Forelimb muscle (tissue), 1 donor: ENCODE data around the gene NFATC2. TPM values are rescaled to one million over a fixed set of nuclear protein-coding genes. Genes with fewer than 3 reads are reported as not detected.
"Not testable (repeated sequence)": the region's sequence is repeated elsewhere in the genome, so short reads cannot be mapped to it uniquely, and the experiment has no call there.

ENCODE experiments used
- DNase-seq: peaks from one replicate; pipeline ENCODE4 v3.0.0-alpha.2; 2013; ENCODE audit warnings: low read depth
- polyA plus RNA-seq: library from polyadenylated mRNA; unstranded; fragments of 120-200 nt; gene quantifications from one replicate; pipeline ENCODE4 v1.2.1, GENCODE V29; 2013; ENCODE audit not compliant: insufficient read length

The NFATC2 gene
- polyA plus RNA-seq, 1 donor: 4.0 TPM

GRCh38 chr20:51495291-51495690 lies 47.2 kb downstream of the NFATC2 start:
- no peak for DNase-seq

DNA sequence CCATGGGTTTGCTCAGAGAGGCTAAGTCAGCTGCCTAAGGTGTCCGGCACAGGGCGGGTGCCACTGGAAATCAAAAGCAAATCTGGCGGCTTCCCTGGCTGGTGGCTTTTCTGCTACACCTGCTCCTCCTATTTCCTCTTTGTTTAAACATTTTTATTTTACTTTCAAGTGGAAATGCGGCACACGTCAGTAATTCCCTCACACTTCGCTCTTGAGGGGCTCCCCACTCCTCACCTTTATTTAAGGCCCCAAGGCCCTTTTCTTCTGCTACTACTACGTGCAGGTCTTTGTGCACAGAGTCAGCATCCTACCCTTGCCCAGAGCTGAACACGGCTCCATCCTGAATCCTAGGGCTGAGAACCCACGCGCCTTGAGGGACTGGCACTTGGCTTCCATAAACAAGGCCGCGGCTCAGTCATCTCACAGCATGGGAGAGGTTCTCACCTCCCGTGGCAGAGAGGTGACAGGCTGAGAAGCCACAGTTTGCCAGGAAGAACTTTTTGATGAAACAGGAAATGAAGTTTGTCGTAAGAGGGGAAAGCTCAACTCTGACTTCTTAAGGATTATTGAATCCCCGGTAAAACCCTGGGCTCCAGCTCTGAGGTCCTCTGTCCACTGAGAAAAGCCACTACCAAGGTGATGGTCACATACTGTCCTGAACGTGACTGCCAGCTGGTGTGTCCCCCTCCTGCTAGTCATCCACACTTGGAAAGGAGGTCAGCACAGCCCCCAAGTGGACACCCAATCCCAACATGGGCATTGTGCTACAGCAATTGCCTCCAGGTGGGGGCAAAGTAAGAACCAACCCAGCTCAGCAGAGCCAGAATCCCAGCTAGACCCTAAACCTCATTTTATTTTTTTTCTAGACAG lies 48.0 kb downstream of the NFATC2 start:
- DNase-seq: no peak

- no peak for DNase-seq
Measured at GRCh38 chr20:51493346-51493791, 49.1 kb downstream of the NFATC2 start.

GRCh38 chr20:51492167-51493092 lies 50.1 kb downstream of the NFATC2 start:
- DNase-seq: no peak

DNA sequence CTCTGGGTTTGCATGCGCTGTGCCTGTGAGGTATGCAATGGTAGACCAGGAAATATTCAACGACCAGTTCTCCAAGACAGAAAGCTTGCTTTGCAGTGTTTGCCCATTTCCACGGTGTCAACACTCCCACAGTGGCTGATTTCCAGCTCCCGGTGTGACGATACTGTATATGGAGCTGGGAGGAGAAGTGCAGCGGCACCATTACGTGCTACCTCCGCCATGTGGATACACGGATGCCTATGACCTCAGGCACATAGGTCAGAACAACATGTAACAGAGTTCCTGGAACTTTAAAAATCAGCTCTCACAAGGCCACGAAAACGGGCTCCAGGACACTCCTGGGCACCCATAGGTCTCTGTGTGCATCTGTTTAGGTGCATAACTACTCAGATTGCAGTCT lies 51.1 kb downstream of the NFATC2 start:
- no peak for DNase-seq

GRCh38 chr20:51490635-51491034 lies 51.9 kb downstream of the NFATC2 start:
- DNase-seq: no peak

- DNase-seq: no peak
Measured at GRCh38 chr20:51489611-51490010, 52.9 kb downstream of the NFATC2 start.

- no peak for DNase-seq
Measured at GRCh38 chr20:51488331-51488730, 54.2 kb downstream of the NFATC2 start.

GRCh38 chr20:51487565-51488268 lies 54.8 kb downstream of the NFATC2 start:
- no peak for DNase-seq

GRCh38 chr20:51487076-51487475 lies 55.4 kb downstream of the NFATC2 start:
- no peak for DNase-seq

- no peak for DNase-seq
Measured at GRCh38 chr20:51486197-51487005, 56.1 kb downstream of the NFATC2 start.

DNA sequence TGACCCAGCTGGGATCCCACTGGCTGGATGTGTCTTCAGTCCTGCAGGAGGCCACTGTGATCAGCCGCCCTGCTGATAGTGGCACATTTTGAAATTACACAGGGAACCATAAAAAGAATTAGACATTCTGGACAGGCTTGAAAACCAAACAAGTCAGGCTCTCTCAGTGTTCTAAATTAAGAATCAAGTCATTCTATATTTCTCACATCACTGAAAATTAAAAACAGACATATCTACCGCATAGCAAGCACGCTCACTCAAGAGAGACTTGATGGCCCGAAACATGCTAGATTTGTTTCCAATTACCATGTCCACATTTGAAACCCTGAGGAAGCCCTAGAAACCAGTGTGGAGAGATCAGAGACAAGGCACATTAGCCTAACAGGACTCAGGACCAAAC lies 57.7 kb downstream of the NFATC2 start:
- no peak for DNase-seq

- no peak for DNase-seq
Measured at GRCh38 chr20:51484141-51484815, 58.2 kb downstream of the NFATC2 start.

DNA sequence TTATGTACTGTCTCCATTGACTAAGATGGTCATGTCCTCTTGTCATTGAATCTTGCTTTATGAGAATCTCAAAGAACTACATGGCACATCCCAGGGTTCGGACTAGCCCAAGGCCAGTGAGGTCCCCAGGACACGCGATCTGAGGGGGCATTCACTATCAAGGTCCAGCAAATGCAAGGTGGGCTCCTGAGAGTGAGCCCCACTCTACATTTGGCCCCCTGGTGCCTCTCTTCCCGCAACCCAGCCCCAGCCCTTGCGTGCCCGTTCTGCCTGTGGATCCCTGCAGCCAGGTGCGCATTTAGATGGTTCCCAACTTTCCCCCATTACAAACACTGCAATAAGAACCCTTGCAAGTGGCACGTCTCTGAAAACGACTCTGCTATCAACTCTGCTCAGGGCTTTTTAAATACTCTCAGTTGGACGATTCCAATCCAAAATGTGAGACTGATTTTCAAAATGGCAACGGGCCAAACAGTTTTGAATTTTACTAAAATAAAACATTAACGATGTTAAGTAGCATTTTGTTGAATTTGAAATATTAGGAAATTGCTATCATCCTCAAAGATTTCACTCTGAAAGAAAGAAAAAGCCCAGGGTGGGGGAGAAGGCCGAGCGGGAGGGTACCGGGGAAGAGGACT lies 59.6 kb downstream of the NFATC2 start:
- DNase-seq: no peak

DNA sequence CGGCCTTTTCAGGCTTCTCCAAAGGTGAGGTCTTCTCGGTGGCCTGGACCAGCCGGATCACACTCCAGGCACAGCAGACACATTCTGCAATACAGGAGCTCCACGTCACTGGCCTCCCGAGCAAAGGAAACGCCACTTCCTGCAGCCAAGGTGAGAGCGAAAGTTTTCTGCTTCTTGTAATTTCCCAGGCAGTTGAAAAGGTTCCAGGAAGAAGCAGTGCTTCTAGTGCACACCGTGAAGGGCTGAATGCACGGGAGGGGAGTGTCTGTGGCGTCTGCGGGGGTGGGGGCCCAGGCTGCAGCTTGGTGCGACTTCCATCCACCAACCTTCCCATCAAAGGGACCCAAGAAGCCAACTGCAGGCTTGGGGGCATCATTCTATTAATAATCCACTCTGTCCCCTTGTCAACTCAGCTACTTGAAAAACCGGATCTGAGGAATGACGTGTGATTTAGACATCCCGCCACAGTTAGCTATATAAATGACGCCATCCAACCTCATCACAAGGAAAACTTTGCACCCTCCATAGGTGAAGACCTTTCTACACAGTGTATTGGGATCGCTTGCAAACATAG lies 61.1 kb downstream of the NFATC2 start:
- no peak for DNase-seq

GRCh38 chr20:51480507-51481270 lies 61.8 kb downstream of the NFATC2 start:
- DNase-seq: no peak

- DNase-seq: not testable (repeated sequence)
Measured at GRCh38 chr20:51476106-51476505, 66.4 kb downstream of the NFATC2 start.

DNA sequence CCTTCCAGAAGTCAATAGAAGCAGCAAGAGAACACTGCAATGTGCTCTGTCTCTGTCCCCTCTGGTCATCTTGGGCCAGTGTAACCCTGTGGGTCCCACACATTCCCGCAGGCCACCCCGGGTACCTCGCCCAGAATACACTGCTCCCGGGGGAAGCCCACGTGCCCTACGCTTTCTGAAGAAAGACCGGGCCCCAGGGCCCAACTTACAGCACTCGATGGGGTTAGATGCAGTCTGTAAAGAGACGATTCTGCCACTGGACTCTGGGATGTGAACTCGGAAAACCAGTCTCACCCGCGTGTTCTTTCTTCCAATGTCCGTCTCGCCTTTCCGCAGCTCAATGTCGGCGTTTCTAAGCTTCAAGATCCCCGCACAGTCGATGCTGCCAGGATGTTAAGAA lies 68.7 kb downstream of the NFATC2 start:
- DNase-seq: no peak

DNA sequence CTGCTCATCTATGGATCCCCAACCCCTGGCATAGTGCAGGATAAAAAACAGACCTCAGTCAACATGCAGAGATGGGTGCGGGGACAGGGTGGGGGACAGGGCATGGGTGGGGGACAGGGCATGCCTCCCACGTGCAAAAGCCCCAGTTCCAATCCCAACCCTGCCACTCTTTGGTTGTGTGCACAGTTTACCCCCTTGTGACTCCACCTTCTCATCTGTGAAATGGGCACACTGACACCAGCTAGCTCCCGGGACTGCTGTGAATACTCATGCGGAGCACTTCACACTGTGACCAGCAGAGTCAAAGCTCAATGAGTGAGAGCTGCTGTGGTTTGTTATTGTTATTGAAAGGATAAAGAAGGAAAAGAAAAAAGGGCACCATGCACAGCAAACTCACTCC lies 69.3 kb downstream of the NFATC2 start:
- DNase-seq: no peak
